Ishikawa (cell line): ENCODE data around the gene SLC10A7.

Source experiments
- CREB1 ChIP-seq: IDR thresholded peaks from 2 replicates; pipeline ENCODE4 v1.6.1; 2012; ENCODE audit warnings: low read depth
- EGR1 ChIP-seq: IDR thresholded peaks from 2 replicates; pipeline ENCODE4 v1.6.1; 2012
- EP300 ChIP-seq: IDR thresholded peaks from 2 replicates; pipeline ENCODE4 v1.6.1; 2012; ENCODE audit warnings: borderline replicate concordance
- MAX ChIP-seq: IDR thresholded peaks from 2 replicates; pipeline ENCODE4 v1.6.1; 2012
- RAD21 ChIP-seq: IDR thresholded peaks from 2 replicates; pipeline ENCODE4 v1.6.1; 2012; ENCODE audit warnings: low read depth
- TCF12 ChIP-seq: IDR thresholded peaks from 2 replicates; pipeline ENCODE4 v1.6.1; 2012; ENCODE audit warnings: low read depth
- USF1 ChIP-seq: IDR thresholded peaks from 2 replicates; pipeline ENCODE4 v1.6.1; 2012

GRCh38 chr4:146485968-146486367 is 35.8 kb downstream of the SLC10A7 start:
- no peak for TF ChIP-seq MAX
- TF ChIP-seq TCF12 = no peak
- no peak for TF ChIP-seq USF1
- TF ChIP-seq EP300 = no peak
- no peak for TF ChIP-seq CREB1
- no peak for TF ChIP-seq RAD21
- TF ChIP-seq EGR1 = no peak
